WI38 (cell line): Measurements from ENCODE around the gene SMAD7.

Experiments used
- H3K4me3 ChIP-seq: 2 replicates; pipeline ENCODE4 v1.5.1; 2011; ENCODE audit warnings: low read depth, mild to moderate bottlenecking, control low read depth, low read length
- CTCF ChIP-seq: IDR thresholded peaks from 2 replicates; pipeline ENCODE4 v1.5.1; 2012; ENCODE audit warnings: low read depth, mild to moderate bottlenecking, control low read depth, low read length

SMAD7 gene

GRCh38 chr18:48893061-48893607 is 57.6 kb downstream of the SMAD7 start:
- H3K4me3 ChIP-seq, result no peak overlapping the region
- no peak for TF ChIP-seq CTCF

GRCh38 chr18:48892146-48892855 is 58.5 kb downstream of the SMAD7 start:
- H3K4me3 ChIP-seq, result no peak overlapping the region
- no peak for TF ChIP-seq CTCF

- H3K4me3 ChIP-seq, result no peak overlapping the region
- TF ChIP-seq CTCF, result no peak
Measured at GRCh38 chr18:48891721-48892120, 59.0 kb downstream of the SMAD7 start.

GRCh38 chr18:48889981-48890762 is 60.6 kb downstream of the SMAD7 start:
- no peak for TF ChIP-seq CTCF
- H3K4me3 ChIP-seq, result no peak overlapping the region

GRCh38 chr18:48889115-48889941 is 61.4 kb downstream of the SMAD7 start:
- TF ChIP-seq CTCF, result no peak
- H3K4me3 ChIP-seq, result no peak overlapping the region

GRCh38 chr18:48888773-48889080 is 62.0 kb downstream of the SMAD7 start:
- no peak overlapping the region for H3K4me3 ChIP-seq
- no peak for TF ChIP-seq CTCF
